Measurements from ENCODE around the gene USP13.
"Not testable (repeated sequence)": the region's sequence is repeated elsewhere in the genome, so short reads cannot be mapped to it uniquely, and the experiment has no call there.

Gene USP13

GRCh38 chr3:179739816-179740594 lies 87.2 kb downstream of the USP13 start:
- DNase-seq: no peak

- DNase-seq: peak; percentile 4
Measured at GRCh38 chr3:179743913-179744312, 91.1 kb downstream of the USP13 start.

- DNase-seq: no peak
Measured at GRCh38 chr3:179744667-179745066, 91.8 kb downstream of the USP13 start.

GRCh38 chr3:179745079-179745478 lies 92.2 kb downstream of the USP13 start:
- DNase-seq: no peak

- no peak for DNase-seq
Measured at GRCh38 chr3:179745716-179746115, 92.9 kb downstream of the USP13 start.

GRCh38 chr3:179750720-179751328 lies 98.0 kb downstream of the USP13 start:
- DNase-seq: peak; percentile 26

- no peak for DNase-seq
Measured at GRCh38 chr3:179760944-179761343, 108.1 kb downstream of the USP13 start.

- DNase-seq: no peak
Measured at GRCh38 chr3:179765396-179765795, 112.6 kb downstream of the USP13 start.

- DNase-seq: no peak
Measured at GRCh38 chr3:179766416-179767133, 113.7 kb downstream of the USP13 start.

GRCh38 chr3:179768080-179768479 lies 115.2 kb downstream of the USP13 start:
- DNase-seq: no peak

- DNase-seq: no peak
Measured at GRCh38 chr3:179769411-179770247, 116.8 kb downstream of the USP13 start.

- DNase-seq: no peak
Measured at GRCh38 chr3:179771797-179772196, 119.0 kb downstream of the USP13 start.

GRCh38 chr3:179772297-179772696 lies 119.5 kb downstream of the USP13 start:
- no peak for DNase-seq

- no peak for DNase-seq
Measured at GRCh38 chr3:179775416-179776122, 122.7 kb downstream of the USP13 start.

- DNase-seq: not testable (repeated sequence)
Measured at GRCh38 chr3:179782841-179783240, 130.0 kb downstream of the USP13 start.

- no peak for DNase-seq
Measured at GRCh38 chr3:179788996-179789395, 136.2 kb downstream of the USP13 start.

- DNase-seq: no peak
Measured at GRCh38 chr3:179791793-179792192, 139.0 kb downstream of the USP13 start.

- DNase-seq: no peak
Measured at GRCh38 chr3:179794355-179794754, 141.5 kb downstream of the USP13 start.

- DNase-seq: no peak
Measured at GRCh38 chr3:179796421-179796820, 143.6 kb downstream of the USP13 start.

GRCh38 chr3:179797192-179797591 lies 144.4 kb downstream of the USP13 start:
- DNase-seq: no peak

GRCh38 chr3:179801263-179801662 lies 148.4 kb downstream of the USP13 start:
- DNase-seq: no peak

GRCh38 chr3:179801856-179802255 lies 149.0 kb downstream of the USP13 start:
- no peak for DNase-seq
